GM12878 (cell line): Measurements from ENCODE around the gene JPH4. TPM values are rescaled to one million over a fixed set of nuclear protein-coding genes. Genes with fewer than 3 reads are reported as not detected.

Source experiments
- ATAC-seq: fragments of 200-7000 bp; cut with Tn5 transposase; 3 replicates; pipeline ENCODE4 v1.9.1; 2020; ENCODE audit warnings: mild to moderate bottlenecking, moderate library complexity
- BruUV-seq: library from RNA; stranded (reverse); fragments of 400-500 nt; replicated peaks from 2 replicates; lab custom pipeline; 2021; lab: Mats Ljungman, UMichigan
- CTCF ChIA-PET: fragments of 300-600 bp; sonication (Branson Sonifier 250); formaldehyde crosslinking; extraction: SDS; loops from one replicate; lab custom pipeline; 2021; ENCODE audit warnings: inconsistent platforms; lab: Yijun Ruan, JAX
- POLR2A ChIA-PET: fragments of 350-600 bp; formaldehyde crosslinking; extraction: SDS; loops from one replicate; lab custom pipeline; 2021; ENCODE audit warnings: inconsistent platforms; lab: Charles Lee
- RAD21 ChIA-PET: fragments of 300-600 bp; sonication (Branson Sonifier 250); formaldehyde crosslinking; loops from one replicate; lab custom pipeline; 2023; ENCODE audit warnings: antibody characterized with exemption; ENCODE audit not compliant: unreplicated experiment; lab: Charles Lee
- SMC1A ChIA-PET: fragments of 300-600 bp; sonication (Branson Sonifier 250); formaldehyde crosslinking; loops from one replicate; lab custom pipeline; 2023; ENCODE audit not compliant: unreplicated experiment, uncharacterized antibody; lab: Charles Lee
- DNase-seq: peaks from one replicate; pipeline ENCODE4 v3.0.0-alpha.2; 2011; ENCODE audit warnings: low read depth, low spot score
- FAIRE-seq: peaks from 3 replicates; lab custom pipeline; 2011; peaks lifted over from hg19 to GRCh38; lab: Jason Lieb, UNC
- H2AFZ ChIP-seq: 2 replicates; pipeline ENCODE4 v1.6.0; 2011; ENCODE audit warnings: low read depth, low read length, control low read depth; ENCODE audit not compliant: control insufficient read depth
- H3K27ac ChIP-seq: 2 replicates; pipeline ENCODE4 v1.5.1; 2011; ENCODE audit warnings: control low read depth; ENCODE audit not compliant: control insufficient read depth, insufficient read depth
- H3K27me3 ChIP-seq, 2 experiments: replicated peaks in 1 of 2; 2 replicates each; pipeline versions ENCODE4 v1.6.0 to v1.6.1; 2011; ENCODE audit warnings: low read length in 1 of 2; ENCODE audit not compliant: control insufficient read depth in 2 of 2, insufficient read depth in 2 of 2
- H3K36me3 ChIP-seq, 2 experiments: 2 replicates each; pipeline ENCODE4 v1.5.1; 2011; ENCODE audit warnings: low read length in 1 of 2; ENCODE audit not compliant: control insufficient read depth in 2 of 2, insufficient read depth in 2 of 2
- H3K4me1 ChIP-seq: 2 replicates; pipeline ENCODE4 v1.6.1; 2011; ENCODE audit warnings: mild to moderate bottlenecking, low read length, moderate library complexity, mixed read lengths; ENCODE audit not compliant: control insufficient read depth, insufficient read depth
- H3K4me2 ChIP-seq: 2 replicates; pipeline ENCODE4 v1.6.0; 2011; ENCODE audit warnings: control low read depth; ENCODE audit not compliant: control insufficient read depth, insufficient read depth
- H3K4me3 ChIP-seq: fragments of 200-600 bp; sonication (generic); 2 replicates; pipeline ENCODE4 v1.5.1; 2016
- H3K79me2 ChIP-seq: 2 replicates; pipeline ENCODE4 v1.6.0; 2011; ENCODE audit warnings: low read length; ENCODE audit not compliant: control insufficient read depth, insufficient read depth
- H3K9ac ChIP-seq: 2 replicates; pipeline ENCODE4 v1.8.0; 2011; ENCODE audit warnings: low read length, control low read depth, mixed read lengths; ENCODE audit not compliant: control insufficient read depth, insufficient read depth
- H3K9me3 ChIP-seq: replicated peaks from 3 replicates; pipeline ENCODE4 v1.5.1; 2011; ENCODE audit warnings: mild to moderate bottlenecking, low read length; ENCODE audit not compliant: control insufficient read depth, insufficient read depth
- H4K20me1 ChIP-seq: 2 replicates; pipeline ENCODE4 v1.6.0; 2011; ENCODE audit not compliant: control insufficient read depth, insufficient read depth
- ASH2L ChIP-seq: fragments of 300-600, 200-600 bp; sonication (generic); IDR thresholded peaks from 2 replicates; pipeline ENCODE4 v1.6.1; 2017; ENCODE audit warnings: low read depth, mild to moderate bottlenecking, borderline replicate concordance
- CEBPB ChIP-seq, 2 experiments: fragments of 150-350 bp in 1 of 2; IDR thresholded peaks; 2 replicates each; pipeline ENCODE4 v1.6.1; 2012 to 2014; ENCODE audit warnings: low read depth in 2 of 2, low read length in 2 of 2, borderline replicate concordance in 1 of 2, inconsistent platforms in 1 of 2
- FOXK2 ChIP-seq: fragments of 450-650 bp; IDR thresholded peaks from 2 replicates; pipeline ENCODE4 v1.6.1; 2017; ENCODE audit warnings: mild to moderate bottlenecking, moderate library complexity
- HCFC1 ChIP-seq: fragments of 150-350 bp; IDR thresholded peaks from 2 replicates; pipeline ENCODE4 v1.6.1; 2014; ENCODE audit warnings: low read length
- MTA3 ChIP-seq: IDR thresholded peaks from 2 replicates; pipeline ENCODE4 v1.6.1; 2012; ENCODE audit warnings: low read length, inconsistent platforms, borderline replicate concordance
- MXI1 ChIP-seq: fragments of 150-350 bp; IDR thresholded peaks from 2 replicates; pipeline ENCODE4 v1.6.1; 2011; ENCODE audit warnings: low read depth, mild to moderate bottlenecking, inconsistent platforms, low read length, improper control_type of control experiment
- RB1 ChIP-seq: fragments of 450-650 bp; formaldehyde crosslinking; IDR thresholded peaks from 2 replicates; pipeline ENCODE4 v1.6.1; 2017; ENCODE audit warnings: mild to moderate bottlenecking, borderline replicate concordance
- RUNX3 ChIP-seq: IDR thresholded peaks from 2 replicates; pipeline ENCODE4 v1.6.1; 2012; ENCODE audit warnings: low read length, inconsistent platforms
- in situ Hi-C: fragments of 300-500 bp; cut with MboI; formaldehyde crosslinking; loops from 9 replicates; pipeline ENCODE4 v1.14.3; 2018; ENCODE audit warnings: mixed read lengths
- intact Hi-C: fragments of 100-400 bp; cut with micrococcal nuclease; formaldehyde crosslinking; loops from one replicate; pipeline ENCODE4 v1.14.2; 2022; ENCODE audit not compliant: unreplicated experiment
- polyA plus RNA-seq, 11 experiments: library from polyadenylated mRNA; depleted of rRNA in 4 of 11; unstranded in 6 of 11; stranded (reverse) in 5 of 11; fragments of >200 nt; fragmentation: Nextera tagmentation in 4 of 11; fragmentation: Illumina TruSeq in 1 of 11; extraction: Ambion mirVana in 4 of 11; extraction: Trizol in 1 of 11; gene quantifications; 1 replicate in 1 of 11; 2 replicates in 10 of 11; pipeline versions ENCODE4 v1.2.1 to v1.2.3, GENCODE V29; 2011 to 2016; ENCODE audit warnings: inconsistent platforms in 2 of 11, missing spikeins in 2 of 11, low read depth in 1 of 11
- total RNA-seq, 4 experiments: library from RNA; depleted of rRNA in 3 of 4; stranded (reverse); fragments of >200 nt in 3 of 4; fragmentation: Illumina TruSeq in 1 of 4; extraction: Trizol in 1 of 4; gene quantifications; 2 replicates each; pipeline versions ENCODE4 v1.2.1 to v1.2.3, GENCODE V29; 2013 to 2021
- TF ChIP-seq, protein P1 (sequence below): IDR thresholded peaks from 2 replicates; pipeline ENCODE4 v1.6.1; 2012; ENCODE audit warnings: low read depth, low read length, improper control_type of control experiment

JPH4 gene
- total and polyA plus RNA-seq, 10 of the 15 experiments (the other 5 are each of a cell fraction or from before 2014, with no cell fraction given): 0.48 to 10.3 (median 3.8) TPM

GRCh38 chr14:23579739-23580138 lies 1.1 kb upstream of the JPH4 start:
- peaks cover 2% of the 10 kb centered on the region in 2 experiments; a peak in 2 of 4 replicates for H3K27me3 ChIP-seq
- no peak overlapping the region for H3K4me2 ChIP-seq
- H3K36me3 ChIP-seq: no peaks in the 10 kb centered on the region
- RAD21 ChIA-PET: no interaction called here
- SMC1A ChIA-PET: interaction anchor here (2.1 kb wide), 1 partner anchor 9 kb away, joined by 9 read pairs; no protein-coding TSS in a partner anchor
- H3K79me2 ChIP-seq: no peaks in the 10 kb centered on the region
- H3K27ac ChIP-seq: no peak overlapping the region
- no peaks in the 10 kb centered on the region for H3K9me3 ChIP-seq
- no peak overlapping the region for H2AFZ ChIP-seq
- peaks cover 2% of the 10 kb centered on the region; the same call in 1 of the 2 replicates for H3K4me1 ChIP-seq
- intact Hi-C loops (loop anchor here (10.0 kb wide), 1 partner anchor 445 kb away; no protein-coding TSS in a partner anchor), in situ Hi-C loops (no loop called here)
- DNase-seq: no peak
- no peak overlapping the region for H3K4me3 ChIP-seq
- no peak for ATAC-seq
- no TSS peak for BruUV-seq
- H3K9ac ChIP-seq: no peak overlapping the region
- no peak for FAIRE-seq
- TF ChIP-seq MTA3: no peak
- no peak for TF ChIP-seq FOXK2
- no peak for TF ChIP-seq RUNX3
- TF ChIP-seq, protein P1, sequence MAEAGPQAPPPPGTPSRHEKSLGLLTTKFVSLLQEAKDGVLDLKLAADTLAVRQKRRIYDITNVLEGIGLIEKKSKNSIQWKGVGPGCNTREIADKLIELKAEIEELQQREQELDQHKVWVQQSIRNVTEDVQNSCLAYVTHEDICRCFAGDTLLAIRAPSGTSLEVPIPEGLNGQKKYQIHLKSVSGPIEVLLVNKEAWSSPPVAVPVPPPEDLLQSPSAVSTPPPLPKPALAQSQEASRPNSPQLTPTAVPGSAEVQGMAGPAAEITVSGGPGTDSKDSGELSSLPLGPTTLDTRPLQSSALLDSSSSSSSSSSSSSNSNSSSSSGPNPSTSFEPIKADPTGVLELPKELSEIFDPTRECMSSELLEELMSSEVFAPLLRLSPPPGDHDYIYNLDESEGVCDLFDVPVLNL: no peak
- no peak for TF ChIP-seq MXI1
- no peak for TF ChIP-seq HCFC1
- no peak for TF ChIP-seq ASH2L
- TF ChIP-seq RB1: no peak
- no peak for TF ChIP-seq CEBPB (IDR thresholded peaks at IDR 0.05; ENCODE audit: borderline replicate concordance in 1 of 2, low read depth in 2 of 2, low read length in 2 of 2)
- no peaks in the 10 kb centered on the region for H4K20me1 ChIP-seq
- POLR2A ChIA-PET: no interaction called here
- CTCF ChIA-PET: interaction anchor here (0.6 to 1.4 kb wide), 2 partner anchors 11 to 663 kb away, joined by 3 read pairs; partner anchors contain the start of gene TINF2
